Fibroblast of skin of right biceps (primary cell): ENCODE measurements around the gene FBXO44.
A peak's percentile ranks its signal among the peaks of the same experiment; 100 is the strongest.
"Not testable (repeated sequence)": the region's sequence is repeated elsewhere in the genome, so short reads cannot be mapped to it uniquely, and the experiment has no call there.

ENCODE experiments used
- DNase-seq: peaks from one replicate; pipeline ENCODE4 v3.0.0-alpha.2; 2013

Gene FBXO44

GRCh38 chr1:11654137-11654938 is at the start of gene FBXO44, which contains the start of gene FBXO2:
Gene FBXO44, plus strand, starts transcription at chr1:11654877. Its CDS starts 959 bp downstream, at chr1:11655836.
Gene FBXO2, minus strand, starts transcription at chr1:11654429. Its CDS starts 89 bp downstream, at chr1:11654340.
- DNase-seq = peak; percentile 13

GRCh38 chr1:11606775-11607174 is 47.9 kb upstream of the FBXO44 start:
- no peak for DNase-seq

- DNase-seq = not testable (repeated sequence)
Observed at GRCh38 chr1:11608596-11609130, 46.0 kb upstream of the FBXO44 start.

- DNase-seq = not testable (repeated sequence)
Observed at GRCh38 chr1:11609378-11609777, 45.3 kb upstream of the FBXO44 start.

- DNase-seq = no peak
Observed at GRCh38 chr1:11610629-11611180, 44.0 kb upstream of the FBXO44 start.

GRCh38 chr1:11611638-11612327 is 42.9 kb upstream of the FBXO44 start:
- no peak for DNase-seq

GRCh38 chr1:11613347-11613746 is 41.3 kb upstream of the FBXO44 start:
- DNase-seq = no peak

- DNase-seq = no peak
Observed at GRCh38 chr1:11615090-11615489, 39.6 kb upstream of the FBXO44 start.

- no peak for DNase-seq
Observed at GRCh38 chr1:11616766-11617165, 37.9 kb upstream of the FBXO44 start.

GRCh38 chr1:11617314-11617713 is 37.4 kb upstream of the FBXO44 start:
- no peak for DNase-seq

- no peak for DNase-seq
Observed at GRCh38 chr1:11617741-11618140, 36.9 kb upstream of the FBXO44 start.

GRCh38 chr1:11620405-11620804 is 34.3 kb upstream of the FBXO44 start:
- DNase-seq = no peak

- DNase-seq = no peak
Observed at GRCh38 chr1:11620924-11621323, 33.8 kb upstream of the FBXO44 start.

- DNase-seq = no peak
Observed at GRCh38 chr1:11622398-11622797, 32.3 kb upstream of the FBXO44 start.

- no peak for DNase-seq
Observed at GRCh38 chr1:11623702-11624101, 31.0 kb upstream of the FBXO44 start.

- DNase-seq = no peak
Observed at GRCh38 chr1:11626551-11626950, 28.1 kb upstream of the FBXO44 start.

GRCh38 chr1:11628767-11629166 is 25.9 kb upstream of the FBXO44 start:
- no peak for DNase-seq

- DNase-seq = no peak
Observed at GRCh38 chr1:11629184-11630016, 25.3 kb upstream of the FBXO44 start.

- DNase-seq = no peak
Observed at GRCh38 chr1:11634365-11635192, 20.1 kb upstream of the FBXO44 start.

GRCh38 chr1:11638121-11638520 is 16.6 kb upstream of the FBXO44 start:
- no peak for DNase-seq

- no peak for DNase-seq
Observed at GRCh38 chr1:11639372-11639771, 15.3 kb upstream of the FBXO44 start.

- no peak for DNase-seq
Observed at GRCh38 chr1:11640101-11640500, 14.6 kb upstream of the FBXO44 start.
